ENCODE measurements around the gene C11orf21. TPM values are rescaled to one million over a fixed set of nuclear protein-coding genes. Genes with fewer than 3 reads are reported as not detected.

Gene C11orf21
- total and polyA plus RNA-seq, 2 of the 8 experiments (the other 6 are each of a cell fraction or from before 2014, with no cell fraction given), result not detected

DNA sequence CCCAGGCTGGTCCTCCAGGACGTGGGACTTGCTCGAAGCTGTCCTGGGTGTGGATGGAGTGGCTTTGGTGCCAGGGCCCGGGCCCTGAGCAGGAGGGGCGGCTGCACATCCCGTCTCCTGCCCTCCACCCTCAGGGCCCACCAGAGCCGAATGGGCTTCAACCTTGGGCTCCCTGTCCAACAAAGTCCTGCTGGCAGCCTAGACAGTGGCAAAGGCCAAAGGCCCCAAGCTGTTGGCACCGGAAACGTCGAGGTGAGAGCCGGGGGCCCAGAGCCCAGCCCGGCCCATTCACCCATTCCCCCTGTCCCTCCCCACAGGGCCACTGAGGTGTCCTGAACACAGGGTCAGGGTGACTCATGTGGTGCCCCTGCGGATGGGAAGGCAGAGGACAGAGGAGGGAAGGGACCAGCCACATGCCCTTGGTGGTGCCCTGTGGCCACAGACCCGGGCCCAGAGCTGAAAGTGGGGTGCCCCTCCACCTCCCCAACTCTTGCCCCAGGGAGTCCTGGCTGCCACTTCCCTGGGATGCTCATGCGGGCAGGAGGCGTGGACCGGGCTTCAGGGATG is 9.2 kb upstream of the C11orf21 start (continued):
- TF ChIP-seq CTBP2 (IDR thresholded peaks at IDR 0.05; ENCODE audit: borderline replicate concordance, insufficient read depth, insufficient read length, low read length) (no peak), EZH2 (IDR thresholded peaks at IDR 0.05; ENCODE audit: low read depth, low read length, severe bottlenecking) (no peak), RBBP5 (IDR thresholded peaks at IDR 0.05; ENCODE audit: borderline replicate concordance, low read depth, low read length) (no peak), CEBPB (IDR thresholded peaks at IDR 0.05; ENCODE audit: low read depth, low read length) (no peak), RAD21 (IDR thresholded peaks at IDR 0.05 in 1 of 2, conservative IDR thresholded peaks at IDR 0.05 in 1 of 2; ENCODE audit: low read depth in 2 of 2, low read length in 2 of 2) (no peak), HDAC2 (IDR thresholded peaks at IDR 0.05; ENCODE audit: borderline replicate concordance in 1 of 2, low read depth in 2 of 2, low read length in 2 of 2) (no peak)

All from H1 (cell line).